Liver (tissue), 9 donors: Measurements from ENCODE around the gene EXOC8. TPM values are rescaled to one million over a fixed set of nuclear protein-coding genes. Genes with fewer than 3 reads are reported as not detected.

Source experiments
- DNase-seq: peaks from one replicate; pipeline ENCODE4 v3.0.0-alpha.2; 2017; ENCODE audit warnings: low spot score
- H3K27ac ChIP-seq, 2 donors: one replicate each; pipeline ENCODE4 v1.7.0; 2013; ENCODE audit warnings: inconsistent platforms in 2 of 2, low read length in 2 of 2, control low read depth in 1 of 2, low read depth in 1 of 2, mild to moderate bottlenecking in 1 of 2
- H3K27me3 ChIP-seq, 4 donors: one replicate each; pipeline versions ENCODE4 v1.6.1 to v1.7.0; 2013; ENCODE audit warnings: low read length in 3 of 4, inconsistent platforms in 1 of 4, mild to moderate bottlenecking in 1 of 4, moderate library complexity in 1 of 4; ENCODE audit not compliant: control insufficient read depth in 4 of 4, insufficient read depth in 4 of 4
- H3K36me3 ChIP-seq, 4 donors: one replicate each; pipeline versions ENCODE4 v1.6.1 to v1.7.0; 2013; ENCODE audit warnings: low read length in 3 of 4, mild to moderate bottlenecking in 3 of 4, low read depth in 1 of 4, moderate library complexity in 1 of 4; ENCODE audit not compliant: control insufficient read depth in 4 of 4, insufficient read depth in 3 of 4
- H3K4me1 ChIP-seq, 4 donors: one replicate each; pipeline versions ENCODE4 v1.6.1 to v1.7.0; 2013; ENCODE audit warnings: low read length in 3 of 4, mild to moderate bottlenecking in 3 of 4, moderate library complexity in 1 of 4; ENCODE audit not compliant: control insufficient read depth in 4 of 4, insufficient read depth in 4 of 4
- H3K4me3 ChIP-seq, 3 donors: one replicate each; pipeline versions ENCODE4 v1.6.1 to v1.7.0; 2013; ENCODE audit warnings: low read length in 3 of 3, control low read depth in 1 of 3, low read depth in 1 of 3, mild to moderate bottlenecking in 1 of 3
- H3K9ac ChIP-seq, 2 donors: one replicate each; pipeline ENCODE4 v1.7.0; 2013; ENCODE audit warnings: low read length in 2 of 2, mild to moderate bottlenecking in 2 of 2, moderate library complexity in 2 of 2, control low read depth in 1 of 2, low read depth in 1 of 2
- H3K9me3 ChIP-seq, 4 donors: one replicate each; pipeline versions ENCODE4 v1.6.1 to v1.7.0; 2013; ENCODE audit warnings: low read length in 3 of 4; ENCODE audit not compliant: control insufficient read depth in 4 of 4
- ATF3 ChIP-seq: IDR thresholded peaks from 2 replicates; pipeline ENCODE4 v1.6.1; 2016; ENCODE audit warnings: antibody characterized with exemption
- CTCF ChIP-seq: fragments of 150-350 bp; IDR thresholded peaks from 2 replicates; pipeline ENCODE4 v1.5.1; 2017; ENCODE audit warnings: improper control_type of control experiment, low read depth, low read length; ENCODE audit not compliant: missing input control
- EGR1 ChIP-seq, 2 donors: IDR thresholded peaks; 2 replicates each; pipeline ENCODE4 v1.6.1; 2016 to 2018; ENCODE audit warnings: antibody characterized with exemption in 2 of 2, low read depth in 2 of 2
- FOXA1 ChIP-seq: IDR thresholded peaks from 2 replicates; pipeline ENCODE4 v1.6.1; 2016; ENCODE audit warnings: antibody characterized with exemption
- FOXA2 ChIP-seq: IDR thresholded peaks from 2 replicates; pipeline ENCODE4 v1.6.1; 2016; ENCODE audit warnings: antibody characterized with exemption
- GABPA ChIP-seq, 2 donors: IDR thresholded peaks in 1 of 2; conservative IDR thresholded peaks in 1 of 2; 2 replicates each; pipeline ENCODE4 v1.6.1; 2016; ENCODE audit warnings: antibody characterized with exemption in 2 of 2, mild to moderate bottlenecking in 1 of 2, moderate library complexity in 1 of 2
- HNF4A ChIP-seq, 2 donors: conservative IDR thresholded peaks; 2 replicates each; pipeline ENCODE4 v1.6.1; 2016; ENCODE audit warnings: antibody characterized with exemption in 2 of 2, mild to moderate bottlenecking in 2 of 2
- HNF4G ChIP-seq: IDR thresholded peaks from 2 replicates; pipeline ENCODE4 v1.6.1; 2016; ENCODE audit warnings: antibody characterized with exemption
- JUND ChIP-seq, 2 donors: IDR thresholded peaks; 2 replicates each; pipeline ENCODE4 v1.6.1; 2016; ENCODE audit warnings: antibody characterized with exemption in 2 of 2
- NR2F2 ChIP-seq: IDR thresholded peaks from 2 replicates; pipeline ENCODE4 v1.6.1; 2016; ENCODE audit warnings: antibody characterized with exemption
- RAD21 ChIP-seq, 2 donors: IDR thresholded peaks; 2 replicates each; pipeline ENCODE4 v1.6.1; 2016; ENCODE audit warnings: antibody characterized with exemption in 2 of 2, mild to moderate bottlenecking in 2 of 2
- SP1 ChIP-seq: IDR thresholded peaks from 2 replicates; pipeline ENCODE4 v1.6.1; 2018; ENCODE audit warnings: antibody characterized with exemption, mild to moderate bottlenecking
- YY1 ChIP-seq: IDR thresholded peaks from 2 replicates; pipeline ENCODE4 v1.6.1; 2016; ENCODE audit warnings: antibody characterized with exemption, mild to moderate bottlenecking
- ZBTB33 ChIP-seq: IDR thresholded peaks from 2 replicates; pipeline ENCODE4 v1.6.1; 2016; ENCODE audit warnings: antibody characterized with exemption
- WGBS: extraction: QIAGEN DNeasy Blood & Tissue Kit; methylation state at CpG from one replicate; pipeline ENCODE4 v1.1.7; 2013; 5-methylcytosine and 5-hydroxymethylcytosine counted together
- polyA plus RNA-seq, 2 donors: library from polyadenylated mRNA; stranded (reverse) in 1 of 2; unstranded in 1 of 2; fragments of 200-250 nt in 1 of 2; fragments of >200 nt in 1 of 2; fragmentation: Nextera tagmentation in 1 of 2; extraction: Ambion mirVana in 1 of 2; gene quantifications; one replicate each; pipeline versions ENCODE4 v1.2.1 to v1.2.3, GENCODE V29; 2013 to 2015
- total RNA-seq, 2 donors: library from RNA; depleted of rRNA; stranded (reverse); fragments of >200 nt; gene quantifications; one replicate each; pipeline ENCODE4 v1.2.3, GENCODE V29; 2014
- donor health status: healthy.
- donor health status: healthy.
- donor health status: healthy.
- donor health status: healthy.
- donor health status: healthy.

The EXOC8 gene
- total and polyA plus RNA-seq, 4 donors = 1.6 to 13.4 (median 7.5) TPM

GRCh38 chr1:231381729-231382128 lies 44.1 kb upstream of the EXOC8 start:
- no peak overlapping the region for H3K9ac ChIP-seq
- H3K4me1 ChIP-seq = peaks cover 8 to 29% (median 16%) of the 10 kb centered on the region in 4 donors
- H3K9me3 ChIP-seq = no peaks in the 10 kb centered on the region
- no peaks in the 10 kb centered on the region for H3K36me3 ChIP-seq
- 81% methylated on average over 2 of the region's 2 CpGs for WGBS
- no peak overlapping the region for H3K4me3 ChIP-seq
- no peaks in the 10 kb centered on the region for H3K27me3 ChIP-seq
- TF ChIP-seq SP1 = no peak
- no peak for TF ChIP-seq HNF4A (conservative IDR thresholded peaks at IDR 0.05)
- no peak for TF ChIP-seq CTCF
- no peak for TF ChIP-seq HNF4G
- no peak for TF ChIP-seq FOXA1
- TF ChIP-seq ATF3 = no peak
- H3K27ac ChIP-seq = no peak overlapping the region
- no peak for DNase-seq

GRCh38 chr1:231376875-231377549 lies 39.4 kb upstream of the EXOC8 start:
- DNase-seq = no peak
- 71% methylated on average over 5 of the region's 5 CpGs for WGBS
- Histone ChIP-seq H3K4me3 (no peak overlapping the region), H3K9me3 (no peaks in the 10 kb centered on the region), H3K27me3 (no peaks in the 10 kb centered on the region), H3K4me1 (peaks cover 0 to 5% (median 1%) of the 10 kb centered on the region in 4 donors), H3K9ac (no peak overlapping the region), H3K36me3 (no peaks in the 10 kb centered on the region), H3K27ac (no peak overlapping the region)
- no peak for TF ChIP-seq EGR1 (IDR thresholded peaks at IDR 0.05; ENCODE audit: low read depth in 2 of 2)
- TF ChIP-seq ZBTB33 = peak; percentile 12
- TF ChIP-seq RAD21 (IDR thresholded peaks at IDR 0.05) = no peak
- TF ChIP-seq JUND (IDR thresholded peaks at IDR 0.05) = no peak
- no peak for TF ChIP-seq GABPA (IDR thresholded peaks at IDR 0.05 in 1 of 2, conservative IDR thresholded peaks at IDR 0.05 in 1 of 2)
- no peak for TF ChIP-seq NR2F2
- TF ChIP-seq FOXA2 = no peak
- no peak for TF ChIP-seq SP1
- TF ChIP-seq CTCF = no peak
- TF ChIP-seq YY1 = peak; percentile 22
